Upper lobe of left lung (tissue), 4 donors: ENCODE data around the gene SYDE1.

Experiments used
- EP300 ChIP-seq, 4 donors: sonication (generic); formaldehyde crosslinking; IDR thresholded peaks; one replicate each; pipeline ENCODE4 v1.5.1; 2017; ENCODE audit warnings: antibody characterized with exemption in 4 of 4, control low read depth in 2 of 4
- POLR2A ChIP-seq, 4 donors: fragments of 450-650 bp; IDR thresholded peaks; one replicate each; pipeline ENCODE4 v1.5.1; 2016 to 2017; ENCODE audit warnings: antibody characterized with exemption in 4 of 4, mild to moderate bottlenecking in 2 of 4
- POLR2AphosphoS5 ChIP-seq, 2 donors: sonication (generic); formaldehyde crosslinking; IDR thresholded peaks; one replicate each; pipeline ENCODE4 v1.5.1; 2017; ENCODE audit warnings: antibody characterized with exemption in 2 of 2
- TF ChIP-seq, protein P1 (sequence below), 6 experiments: fragments of 450-650 bp in 4 of 6; fragments of 200-600 bp in 2 of 6; sonication (generic) in 2 of 6; IDR thresholded peaks; one replicate each; pipeline ENCODE4 v1.5.1; 2016 to 2019; ENCODE audit warnings: antibody characterized with exemption in 6 of 6

DNA sequence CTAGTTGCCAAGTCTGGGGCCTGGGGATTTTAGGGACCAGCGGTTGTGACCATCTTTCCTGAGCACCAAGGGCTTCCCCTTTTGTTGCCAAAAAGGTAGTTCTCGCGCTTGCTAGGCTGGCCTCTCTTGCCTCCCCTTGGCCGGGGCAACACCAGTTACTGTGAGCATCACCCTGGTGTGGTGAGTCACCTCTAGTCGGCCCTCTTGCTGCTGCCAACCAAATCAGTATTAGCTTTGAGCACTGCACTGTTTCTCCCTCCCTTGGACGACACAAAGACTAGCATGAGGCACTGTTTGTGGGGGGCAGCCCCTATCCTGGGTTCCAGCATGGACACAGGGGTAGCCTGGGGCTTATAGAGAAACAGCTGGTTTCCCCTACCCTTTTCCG lies 6.9 kb downstream of the SYDE1 start:
- TF ChIP-seq, protein P1, sequence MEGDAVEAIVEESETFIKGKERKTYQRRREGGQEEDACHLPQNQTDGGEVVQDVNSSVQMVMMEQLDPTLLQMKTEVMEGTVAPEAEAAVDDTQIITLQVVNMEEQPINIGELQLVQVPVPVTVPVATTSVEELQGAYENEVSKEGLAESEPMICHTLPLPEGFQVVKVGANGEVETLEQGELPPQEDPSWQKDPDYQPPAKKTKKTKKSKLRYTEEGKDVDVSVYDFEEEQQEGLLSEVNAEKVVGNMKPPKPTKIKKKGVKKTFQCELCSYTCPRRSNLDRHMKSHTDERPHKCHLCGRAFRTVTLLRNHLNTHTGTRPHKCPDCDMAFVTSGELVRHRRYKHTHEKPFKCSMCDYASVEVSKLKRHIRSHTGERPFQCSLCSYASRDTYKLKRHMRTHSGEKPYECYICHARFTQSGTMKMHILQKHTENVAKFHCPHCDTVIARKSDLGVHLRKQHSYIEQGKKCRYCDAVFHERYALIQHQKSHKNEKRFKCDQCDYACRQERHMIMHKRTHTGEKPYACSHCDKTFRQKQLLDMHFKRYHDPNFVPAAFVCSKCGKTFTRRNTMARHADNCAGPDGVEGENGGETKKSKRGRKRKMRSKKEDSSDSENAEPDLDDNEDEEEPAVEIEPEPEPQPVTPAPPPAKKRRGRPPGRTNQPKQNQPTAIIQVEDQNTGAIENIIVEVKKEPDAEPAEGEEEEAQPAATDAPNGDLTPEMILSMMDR (IDR thresholded peaks at IDR 0.05): no peak
- TF ChIP-seq POLR2A (IDR thresholded peaks at IDR 0.05) (no peak), EP300 (IDR thresholded peaks at IDR 0.05) (no peak), POLR2AphosphoS5 (IDR thresholded peaks at IDR 0.05) (no peak)
